Erythroblast (primary cell): Measurements from ENCODE around the gene RAB22A.

Experiments
- GATA1 ChIP-seq: IDR thresholded peaks from 2 replicates; pipeline ENCODE4 v1.6.1; 2011; ENCODE audit warnings: low read depth, mild to moderate bottlenecking, control low read depth, low read length, moderate library complexity
- POLR2A ChIP-seq: IDR thresholded peaks from 2 replicates; pipeline ENCODE4 v1.6.1; 2011; ENCODE audit warnings: mild to moderate bottlenecking, low read length

DNA sequence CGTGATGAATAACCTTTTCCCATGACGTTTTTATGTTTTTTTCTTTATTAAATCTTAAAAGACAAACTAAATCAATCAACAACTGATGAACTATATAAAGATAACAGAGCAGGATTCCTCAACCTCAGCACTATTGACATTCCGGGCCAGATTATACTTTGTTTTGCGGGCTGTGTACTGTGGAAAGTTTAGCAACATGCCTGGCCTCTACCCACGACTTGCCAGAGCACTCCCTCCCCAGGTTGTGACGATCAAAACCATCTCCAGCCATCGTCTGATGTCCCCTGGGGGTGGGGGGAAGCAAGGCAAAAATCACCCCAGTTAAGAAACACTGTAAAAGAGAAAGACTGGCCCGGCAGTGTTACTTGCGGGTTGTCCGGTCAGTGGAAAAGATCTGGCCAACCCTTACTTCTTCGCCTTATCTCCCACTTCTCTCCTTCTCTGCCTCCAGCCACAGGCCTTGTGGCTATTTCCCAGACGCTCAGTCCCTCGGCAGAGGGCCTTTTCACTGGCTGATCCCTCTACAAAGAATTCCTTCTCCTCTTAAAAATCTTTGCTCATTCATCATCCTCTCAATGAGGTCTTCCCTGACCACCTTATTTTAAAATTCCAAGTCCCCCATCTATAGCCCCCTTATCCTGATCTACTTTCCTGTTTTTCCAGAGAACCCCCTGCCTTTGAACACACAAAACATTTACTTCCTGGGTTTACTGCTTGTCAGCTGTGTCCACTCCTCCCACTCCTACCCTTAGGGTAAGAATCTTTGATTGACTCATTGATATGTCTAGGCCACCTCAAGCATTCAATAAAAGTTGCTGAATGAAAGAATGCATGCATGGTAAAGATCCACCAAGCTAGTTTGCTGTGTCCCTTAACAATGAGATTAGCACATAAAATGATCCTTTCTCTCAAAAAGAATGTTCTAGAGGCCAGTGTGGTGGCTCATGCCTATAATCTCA, 14.7 kb upstream of the RAB22A start:
- no peak for TF ChIP-seq POLR2A
- no peak for TF ChIP-seq GATA1
